Myocyte (in vitro differentiated cells): ENCODE data around the gene LPCAT3. TPM values are rescaled to one million over a fixed set of nuclear protein-coding genes. Genes with fewer than 3 reads are reported as not detected.
A peak's percentile ranks its signal among the peaks of the same experiment; 100 is the strongest.

Experiments
- DNase-seq: peaks from one replicate; pipeline ENCODE4 v3.0.0-alpha.2; 2012; ENCODE audit warnings: low read depth
- total RNA-seq: library from RNA; depleted of rRNA; stranded (reverse); fragments of >200 nt; gene quantifications from 2 replicates; pipeline ENCODE4 v1.2.3, GENCODE V29; 2014

Gene LPCAT3
- total RNA-seq, 1 donor from 2014 or later: 79.8 TPM

DNA sequence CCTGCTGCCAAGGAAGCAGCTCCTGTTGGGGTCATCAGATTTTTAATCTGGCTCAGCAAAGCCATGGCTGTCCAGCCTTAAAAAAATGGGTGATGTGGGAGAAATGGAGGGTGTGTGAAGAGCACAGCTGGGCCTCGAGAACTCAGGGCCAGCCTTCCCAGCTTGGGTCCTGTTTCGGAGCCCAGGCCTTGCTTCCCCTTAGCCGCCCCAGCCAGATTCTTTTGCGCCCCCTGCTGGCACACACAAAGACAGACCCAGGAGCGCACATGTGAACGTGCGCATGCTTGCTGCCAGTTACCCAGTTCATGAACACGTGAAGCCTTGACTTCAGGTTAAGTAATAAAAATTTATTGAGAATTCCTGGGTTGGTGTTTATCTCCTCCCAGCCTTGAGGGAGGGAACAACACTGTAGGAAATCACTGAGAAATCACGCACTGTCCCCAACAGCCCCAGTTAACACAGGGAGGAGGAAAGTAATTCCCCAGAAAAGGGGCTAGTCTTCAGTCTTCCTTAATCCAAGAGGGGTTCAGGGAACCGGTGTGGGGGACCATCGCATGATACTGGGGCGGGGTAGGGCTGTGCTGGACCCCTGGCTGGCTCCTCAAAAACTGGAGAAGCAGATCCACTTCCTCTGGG, 53.1 kb downstream of the LPCAT3 start:
- peak; percentile 91 for DNase-seq

DNA sequence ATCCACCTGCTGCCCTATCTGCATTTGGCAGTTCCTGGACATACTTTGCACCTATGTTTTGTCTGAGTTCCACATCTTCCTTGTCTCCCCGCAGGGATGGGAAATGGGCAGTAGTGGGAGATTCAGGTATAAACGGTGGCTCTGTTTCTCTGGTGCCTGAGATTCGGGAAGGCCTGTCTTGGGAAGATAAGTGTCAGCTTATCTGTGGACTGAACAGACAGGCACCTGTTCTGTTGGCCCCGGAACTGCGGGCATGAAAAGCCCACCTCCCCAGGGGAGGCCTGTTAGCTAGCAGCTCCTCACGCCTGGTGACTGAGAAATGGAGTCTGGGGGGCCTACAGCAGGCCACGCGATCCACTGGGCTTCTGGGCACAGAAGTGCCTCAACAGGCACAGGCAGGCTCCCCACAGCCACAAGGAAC, 53.7 kb downstream of the LPCAT3 start:
- no peak for DNase-seq

DNA sequence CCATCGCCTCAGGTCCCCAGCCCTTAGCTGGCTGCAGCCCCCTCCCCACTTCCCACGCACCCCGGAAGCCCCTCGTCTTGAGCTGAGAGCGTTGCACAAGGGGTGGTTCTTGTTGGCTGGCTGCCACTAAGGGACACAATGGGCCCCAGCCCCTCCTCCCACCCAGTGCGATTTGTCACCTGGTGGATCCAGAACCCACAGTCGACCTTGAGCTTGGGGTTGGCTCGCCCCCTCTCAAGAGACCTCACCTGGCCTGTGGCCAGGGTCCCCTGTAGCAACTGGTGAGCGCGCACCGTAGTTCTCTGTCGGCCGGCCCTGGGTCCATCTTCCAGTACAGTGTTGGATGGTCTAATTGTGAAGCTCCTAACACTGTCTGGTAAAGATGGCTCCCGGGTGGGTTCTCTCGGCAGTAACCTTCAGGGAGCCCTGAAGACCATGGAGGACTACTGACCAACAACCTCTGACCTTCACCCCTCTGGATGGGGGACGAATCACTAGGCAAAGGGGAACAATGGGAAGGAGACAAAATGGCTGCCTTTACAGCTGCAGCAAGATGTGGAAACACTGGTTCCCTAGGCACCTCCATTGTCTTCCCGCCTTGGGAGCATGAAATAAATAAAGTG, 54.4 kb downstream of the LPCAT3 start:
- DNase-seq: no peak

DNA sequence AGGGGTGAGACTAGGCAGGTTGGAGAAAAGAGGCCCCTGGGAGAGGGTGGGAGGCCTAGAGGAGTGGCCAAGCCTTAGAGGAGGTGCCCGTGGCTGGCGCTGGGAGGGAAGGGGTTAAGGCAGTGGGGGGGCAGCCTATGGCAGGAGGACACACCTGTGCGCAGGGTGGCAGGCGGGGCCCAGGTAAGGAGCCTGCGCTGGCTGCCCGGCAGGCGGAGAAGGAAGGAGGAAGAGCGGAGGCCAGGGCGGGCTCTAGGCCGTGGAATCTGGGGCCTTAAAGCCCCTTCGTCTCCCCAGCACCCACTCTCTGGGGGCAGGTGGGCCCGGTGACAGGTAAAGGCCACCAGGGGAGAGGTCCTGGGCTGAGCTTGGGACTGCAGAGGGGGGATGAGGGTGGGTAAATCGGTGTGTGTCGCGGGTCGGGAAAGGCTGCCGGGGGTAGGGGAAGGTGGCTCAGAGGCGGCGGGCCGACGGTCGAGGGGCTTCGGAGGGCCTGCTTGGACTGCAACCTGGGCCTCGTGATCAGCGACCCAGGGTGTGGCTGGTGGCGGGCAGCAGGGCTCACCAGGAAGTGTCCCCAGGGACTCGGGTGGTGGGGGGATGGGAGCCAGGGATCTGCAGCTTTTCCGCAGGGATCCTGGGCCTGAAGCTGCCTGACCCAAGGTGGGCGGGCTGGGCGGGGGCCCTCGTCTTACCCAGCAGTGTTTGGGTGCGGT, 55.1 kb downstream of the LPCAT3 start:
- no peak for DNase-seq

DNA sequence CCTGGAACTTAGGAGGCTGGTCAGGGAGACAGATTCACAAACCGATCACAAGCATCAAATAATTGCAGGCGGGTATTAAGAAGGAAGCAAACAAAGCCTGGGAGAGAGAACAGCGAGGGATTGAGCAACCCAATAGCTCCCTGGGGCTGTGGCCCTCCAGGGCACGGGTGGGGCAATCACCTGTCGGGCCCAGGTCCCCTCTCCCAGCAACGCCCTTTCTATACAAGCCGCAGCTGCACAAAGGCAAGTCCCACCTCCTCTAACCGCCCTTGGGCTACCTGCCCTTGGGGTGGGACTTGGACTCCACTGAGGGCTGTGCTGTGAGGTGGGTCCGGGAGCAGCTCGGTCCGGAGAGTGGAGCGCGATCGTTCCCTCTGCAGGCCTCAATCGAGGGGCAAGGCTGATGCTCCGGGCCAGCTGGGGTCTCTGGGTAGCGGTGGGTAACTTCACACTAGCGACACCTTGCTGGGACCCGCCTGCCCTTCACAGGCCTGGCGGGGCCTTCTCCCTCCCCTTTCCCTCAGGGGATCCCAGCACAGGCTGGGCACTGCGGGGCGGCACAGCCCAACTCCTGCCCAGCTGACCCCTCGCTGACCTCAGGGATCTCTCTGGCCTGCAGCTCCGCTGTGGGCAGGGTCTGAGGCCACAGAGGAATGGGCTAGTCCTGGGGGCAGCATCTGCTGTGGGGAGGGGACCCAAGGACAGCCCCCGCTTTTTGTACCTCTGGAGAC, 55.8 kb downstream of the LPCAT3 start:
- no peak for DNase-seq

DNA sequence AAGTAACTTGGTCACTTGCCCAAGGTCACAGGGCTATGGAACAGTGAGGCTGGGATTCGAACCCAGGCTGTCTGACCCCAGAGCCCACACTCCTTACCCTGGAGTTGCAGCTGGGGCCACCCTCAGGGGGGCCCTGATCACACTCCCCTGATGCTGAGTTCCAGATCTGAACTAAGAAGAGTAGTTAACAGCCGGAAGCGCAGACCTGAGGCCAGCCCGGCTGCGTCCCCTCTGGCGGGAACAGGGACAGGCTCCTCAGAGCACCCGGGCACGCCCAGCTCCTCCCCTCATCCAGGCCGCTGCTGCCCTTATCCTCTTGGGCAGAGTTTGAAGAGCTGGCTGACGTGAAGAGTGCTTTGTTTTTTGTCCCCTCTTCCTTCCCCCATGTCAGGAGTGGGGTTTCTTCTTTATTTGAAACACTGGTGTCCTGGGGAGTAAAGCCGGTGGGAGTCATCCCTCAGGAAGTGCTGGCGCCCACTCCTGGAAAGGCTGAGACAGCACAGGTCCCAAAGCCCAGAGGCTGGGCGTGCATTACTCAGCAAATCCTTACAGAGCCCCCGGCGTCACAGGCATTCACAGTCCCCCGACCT, 56.5 kb downstream of the LPCAT3 start:
- DNase-seq: peak; percentile 79

DNA sequence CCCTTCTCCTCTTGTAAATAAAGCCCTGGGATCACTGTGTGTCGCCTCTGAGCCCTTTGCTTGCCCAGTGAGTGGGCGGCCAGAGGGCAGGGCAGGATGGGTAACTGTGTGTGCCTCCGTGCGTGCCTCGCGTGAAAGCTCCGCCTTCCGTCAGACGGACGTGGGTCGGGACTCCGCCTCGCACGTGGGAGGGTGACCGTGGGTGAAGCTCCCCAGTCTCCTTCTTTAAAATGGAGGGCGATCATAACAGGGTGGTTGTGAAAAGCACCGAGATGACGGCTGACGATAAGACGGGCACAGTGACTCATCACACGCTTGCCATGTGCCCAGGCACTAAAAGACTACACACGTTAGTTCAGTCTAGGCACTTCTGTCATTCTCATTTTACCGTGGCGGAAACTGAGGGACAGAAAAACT, 57.0 kb downstream of the LPCAT3 start:
- DNase-seq: peak; percentile 79

DNA sequence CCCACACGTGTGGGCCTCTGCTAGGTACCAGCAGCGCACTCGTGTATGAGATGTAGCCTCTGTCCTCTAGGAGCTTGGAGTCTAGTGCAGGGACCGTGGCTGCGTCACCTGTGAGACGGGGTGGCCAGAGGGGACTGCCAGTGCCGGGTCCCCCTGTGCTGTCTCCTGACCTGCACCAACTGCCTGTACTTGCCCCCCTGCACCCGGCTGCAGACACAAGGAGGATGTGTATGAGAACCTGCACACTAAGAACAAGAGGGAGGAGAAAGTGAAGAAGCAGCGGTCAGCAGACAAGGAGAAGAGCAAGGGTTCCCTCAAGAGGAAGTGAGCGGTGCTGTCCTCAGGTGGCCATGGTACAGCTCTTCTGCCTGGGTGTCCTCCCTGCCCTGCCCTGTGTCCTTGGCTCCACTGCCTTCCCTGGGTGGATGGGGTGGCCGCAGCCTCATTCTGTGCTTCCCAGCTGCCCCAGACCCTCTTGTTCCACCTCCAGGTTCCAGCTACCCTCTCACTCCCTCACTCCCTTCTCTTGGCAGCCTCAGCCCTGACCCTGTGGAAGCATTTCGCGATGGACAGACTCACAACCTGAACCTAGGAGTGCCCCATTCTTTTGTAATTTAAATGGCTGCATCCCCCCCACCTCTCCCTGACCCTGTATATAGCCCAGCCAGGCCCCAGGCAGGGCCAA, 57.5 kb downstream of the LPCAT3 start:
- no peak for DNase-seq

DNA sequence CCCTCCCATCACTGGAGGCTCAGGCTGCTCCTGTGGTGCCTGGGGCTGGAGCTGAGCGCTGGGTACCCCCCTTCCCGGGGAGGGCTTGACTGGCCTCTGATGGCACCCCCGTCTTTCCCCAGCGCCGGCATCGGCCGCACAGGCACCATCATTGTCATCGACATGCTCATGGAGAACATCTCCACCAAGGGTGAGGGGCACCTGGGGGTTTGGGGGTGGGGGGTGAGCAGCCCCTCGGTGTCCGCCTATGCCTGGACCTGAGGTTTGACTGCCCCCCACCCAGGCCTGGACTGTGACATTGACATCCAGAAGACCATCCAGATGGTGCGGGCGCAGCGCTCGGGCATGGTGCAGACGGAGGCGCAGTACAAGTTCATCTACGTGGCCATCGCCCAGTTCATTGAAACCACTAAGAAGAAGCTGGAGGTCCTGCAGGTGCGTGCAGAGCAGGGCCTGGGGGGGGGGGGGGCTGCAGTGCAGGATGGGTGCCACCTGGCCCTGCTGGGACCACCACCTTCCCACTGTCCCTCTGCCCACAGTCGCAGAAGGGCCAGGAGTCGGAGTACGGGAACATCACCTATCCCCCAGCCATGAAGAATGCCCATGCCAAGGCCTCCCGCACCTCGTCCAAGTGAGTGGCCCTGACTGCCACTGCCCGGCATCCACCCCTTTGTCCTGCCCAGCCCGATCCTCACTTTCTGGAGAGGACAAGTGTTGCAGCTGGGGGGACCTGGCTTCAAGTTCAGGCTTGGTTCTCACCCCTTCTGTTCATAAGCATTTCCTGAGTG, 58.3 kb downstream of the LPCAT3 start:
- no peak for DNase-seq

DNA sequence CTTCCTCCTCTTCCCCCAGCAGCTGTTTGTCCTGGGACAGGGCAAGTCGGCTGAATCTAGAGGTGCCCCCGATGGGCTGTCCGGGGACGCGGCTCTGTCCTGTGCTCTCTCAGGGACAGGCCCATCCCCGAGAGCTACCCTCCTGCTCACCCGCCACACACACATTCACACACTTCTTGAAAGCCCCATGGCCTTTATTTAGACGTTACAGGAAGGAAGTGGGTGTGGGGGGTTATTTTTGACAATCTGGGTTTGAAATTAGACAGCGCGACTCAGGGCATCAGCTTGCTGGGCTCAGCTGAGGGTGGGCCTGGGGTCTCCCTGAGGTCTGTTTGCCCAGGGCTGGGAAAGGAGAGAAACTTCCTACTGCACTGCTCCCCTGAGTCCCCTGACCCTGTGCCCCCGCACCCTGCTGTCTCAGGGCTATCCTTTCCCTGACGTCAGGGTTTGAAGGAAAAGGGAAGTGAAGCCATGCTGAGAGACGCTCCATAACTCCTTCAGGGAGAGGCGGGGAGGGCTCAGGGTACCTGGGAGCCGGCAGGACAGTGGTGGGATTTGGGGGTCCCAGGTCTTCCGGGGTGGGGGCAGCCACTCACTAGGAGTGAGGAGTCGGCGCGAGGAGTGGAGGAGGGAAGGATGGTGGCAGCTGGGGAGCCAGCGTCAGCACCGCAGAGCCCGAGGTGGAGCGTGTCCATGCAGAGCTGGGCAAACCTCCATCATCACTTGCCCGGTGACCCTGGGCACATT, 59.0 kb downstream of the LPCAT3 start:
- no peak for DNase-seq

DNA sequence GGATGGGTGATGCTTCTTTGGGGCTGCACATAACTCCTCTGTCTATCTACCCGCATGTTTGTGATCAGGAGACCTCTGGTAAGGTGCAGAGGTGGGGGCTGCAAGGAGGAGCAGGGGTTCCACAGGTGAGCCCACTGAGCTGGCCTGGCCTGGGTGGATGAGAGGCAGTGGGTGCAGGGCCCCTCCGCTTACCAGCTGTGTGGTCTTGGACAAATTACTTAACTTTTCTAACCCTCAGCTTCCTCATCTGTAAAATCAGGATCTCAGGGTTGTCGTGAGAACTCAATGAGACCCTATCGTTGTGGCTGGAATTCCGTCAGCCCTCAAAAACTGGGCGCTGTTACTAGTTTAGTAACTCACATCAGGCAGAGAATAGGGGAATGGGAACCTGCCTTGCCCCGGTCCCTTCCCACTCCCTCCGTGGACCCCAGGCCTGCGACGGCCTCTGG, 59.6 kb downstream of the LPCAT3 start:
- DNase-seq: no peak

DNA sequence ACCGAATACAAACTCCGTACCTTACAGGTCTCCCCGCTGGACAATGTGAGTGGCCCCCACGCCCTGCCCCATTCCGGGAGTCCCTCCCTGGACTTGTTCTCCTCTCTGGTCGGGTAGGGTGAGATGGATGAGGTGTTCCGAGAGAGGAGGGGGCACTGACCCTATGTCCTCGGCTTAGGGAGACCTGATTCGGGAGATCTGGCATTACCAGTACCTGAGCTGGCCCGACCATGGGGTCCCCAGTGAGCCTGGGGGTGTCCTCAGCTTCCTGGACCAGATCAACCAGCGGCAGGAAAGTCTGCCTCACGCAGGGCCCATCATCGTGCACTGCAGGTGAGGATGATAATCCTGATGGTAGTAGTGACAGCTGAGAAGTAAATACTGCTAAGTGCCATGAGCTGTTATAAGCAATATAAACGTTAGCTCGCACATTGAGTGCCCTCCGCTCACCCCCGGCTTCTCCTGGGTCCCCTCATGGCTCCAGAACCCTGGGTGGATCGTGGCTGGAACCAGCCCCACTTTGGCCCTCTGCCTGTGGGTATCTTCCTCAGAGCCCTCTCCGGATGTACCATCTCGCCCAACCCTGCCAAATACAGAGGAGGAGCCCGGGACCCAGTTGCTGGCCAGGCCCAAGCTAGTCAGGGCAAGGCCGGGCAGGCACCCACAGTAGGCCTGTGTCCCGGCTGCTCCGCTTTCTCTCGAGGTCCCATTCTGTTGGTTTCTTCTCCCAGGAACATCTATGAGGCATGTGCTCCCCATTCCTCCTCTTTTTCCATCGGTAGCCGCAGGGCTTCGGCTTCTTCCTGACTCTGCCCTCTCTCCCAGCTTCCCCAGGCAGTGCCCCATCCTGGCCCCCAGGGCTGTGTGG, 60.3 kb downstream of the LPCAT3 start:
- no peak for DNase-seq

DNA sequence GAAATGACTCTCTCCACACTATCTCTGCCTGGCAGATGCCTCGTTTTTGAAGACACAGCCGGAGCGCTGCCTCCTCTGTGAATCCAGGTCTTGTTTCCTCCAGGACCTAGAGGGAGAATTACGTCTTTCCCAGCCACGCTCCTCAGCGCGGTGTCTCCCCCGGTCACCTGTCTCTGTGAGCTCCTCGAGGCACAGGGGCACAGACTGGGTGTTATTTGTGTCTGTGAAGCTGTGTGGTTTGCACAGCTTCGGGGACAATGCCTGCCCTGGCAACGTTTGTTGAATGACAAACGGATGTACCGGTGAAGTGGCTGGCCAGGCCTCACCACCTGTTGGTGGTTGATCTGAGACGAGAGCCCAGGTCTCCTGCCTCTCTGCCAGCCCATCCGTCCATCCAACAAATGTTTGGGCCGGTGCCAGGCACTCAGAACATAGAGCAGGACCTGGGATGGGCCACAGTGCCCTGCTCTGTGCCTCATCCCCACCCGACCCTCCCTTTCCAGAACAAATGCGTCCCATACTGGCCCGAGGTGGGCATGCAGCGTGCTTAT, 61.0 kb downstream of the LPCAT3 start:
- peak; percentile 43 for DNase-seq

DNA sequence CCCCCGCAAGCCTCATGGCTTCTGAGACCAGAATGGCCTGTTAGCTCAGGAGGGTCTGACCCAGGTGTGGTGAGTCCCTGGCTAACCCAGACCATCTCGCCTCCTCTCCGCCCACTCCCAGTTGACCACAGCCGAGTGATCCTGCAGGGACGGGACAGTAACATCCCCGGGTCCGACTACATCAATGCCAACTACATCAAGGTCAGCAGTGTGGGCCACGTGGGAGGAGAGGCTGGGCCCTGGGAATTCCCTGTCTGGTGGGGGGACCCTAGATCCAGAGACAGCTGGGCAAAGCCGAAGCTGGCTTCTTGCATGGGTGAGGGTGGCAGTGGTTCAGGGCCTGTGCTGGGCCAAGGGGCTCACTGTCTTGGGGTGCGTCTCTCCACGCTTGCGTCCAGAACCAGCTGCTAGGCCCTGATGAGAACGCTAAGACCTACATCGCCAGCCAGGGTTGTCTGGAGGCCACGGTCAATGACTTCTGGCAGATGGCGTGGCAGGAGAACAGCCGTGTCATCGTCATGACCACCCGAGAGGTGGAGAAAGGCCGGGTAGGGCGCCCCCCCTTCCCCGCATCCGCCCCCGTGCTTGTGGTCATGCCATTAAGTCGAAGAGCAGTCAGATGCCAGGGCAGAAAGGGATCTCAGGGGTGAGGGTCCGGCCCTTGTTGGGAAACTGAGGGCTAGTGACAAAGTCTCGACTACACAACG, 62.1 kb downstream of the LPCAT3 start:
- DNase-seq: no peak

DNA sequence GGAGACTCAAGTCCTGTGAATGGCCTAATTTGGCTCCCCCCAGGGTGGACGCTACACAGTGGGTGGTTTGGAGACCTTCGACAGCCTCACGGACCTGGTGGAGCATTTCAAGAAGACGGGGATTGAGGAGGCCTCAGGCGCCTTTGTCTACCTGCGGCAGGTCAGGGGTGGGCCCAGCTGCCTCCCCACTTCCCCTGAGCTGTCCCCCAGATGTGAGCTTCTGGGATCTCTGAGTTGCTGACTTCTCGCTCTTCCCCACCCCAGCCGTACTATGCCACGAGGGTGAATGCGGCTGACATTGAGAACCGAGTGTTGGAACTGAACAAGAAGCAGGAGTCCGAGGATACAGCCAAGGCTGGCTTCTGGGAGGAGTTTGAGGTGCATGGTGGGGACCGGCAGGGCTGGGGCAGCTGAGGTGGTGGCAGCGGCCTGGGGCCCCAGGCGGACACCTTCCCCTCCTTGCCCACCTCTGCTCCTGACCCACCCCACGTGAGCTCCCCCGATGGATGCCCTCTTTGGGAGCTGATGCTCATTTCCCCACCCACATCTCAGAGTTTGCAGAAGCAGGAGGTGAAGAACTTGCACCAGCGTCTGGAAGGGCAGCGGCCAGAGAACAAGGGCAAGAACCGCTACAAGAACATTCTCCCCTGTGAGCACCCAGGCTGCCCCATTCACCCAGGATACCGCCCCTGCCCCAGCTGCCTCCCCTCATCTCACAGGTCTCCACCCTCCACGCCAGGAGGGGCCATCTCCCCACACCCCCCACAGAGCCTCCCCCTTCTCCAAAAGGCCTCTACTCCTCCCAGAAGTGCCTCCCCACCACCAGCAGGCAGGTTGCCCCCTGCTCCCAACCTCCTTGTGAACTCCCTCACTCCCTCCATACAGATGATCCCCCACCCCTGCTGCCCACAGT, 62.9 kb downstream of the LPCAT3 start:
- no peak for DNase-seq
